ENCODE measurements around the gene PPP2R5B. TPM values are rescaled to one million over a fixed set of nuclear protein-coding genes. Genes with fewer than 3 reads are reported as not detected.

Gene PPP2R5B
- total RNA-seq, 1 experiment from 2014 or later: 38.0 TPM

DNA sequence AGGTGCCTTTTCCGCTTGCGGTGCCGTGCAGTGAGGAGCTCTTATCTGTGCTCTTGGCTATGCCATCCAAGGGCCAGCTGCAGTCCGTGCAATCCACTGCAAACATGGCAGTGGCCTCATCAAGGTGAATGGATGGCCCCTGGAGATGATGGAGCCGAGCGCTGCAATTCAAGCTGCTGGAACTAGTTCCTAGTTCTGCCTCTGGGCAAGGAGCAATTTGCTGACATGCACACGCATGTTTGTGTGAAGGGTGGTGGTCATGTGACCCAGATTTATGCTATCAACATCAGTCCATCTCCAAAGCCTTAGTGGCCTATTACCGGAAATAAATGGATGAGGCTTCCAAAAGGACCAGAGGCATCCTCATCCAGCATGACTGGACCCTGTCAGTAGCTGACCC lies 43.0 kb upstream of the PPP2R5B start:
- ChIA-PET POLR2A (interaction anchor here (0.5 to 7.3 kb wide), 5 partner anchors 16 to 102 kb away, joined by 3 to 103 read pairs (median 4); partner anchors contain the start of gene MEN1), CTCF (interaction anchor here (0.6 to 19.1 kb wide), 3 partner anchors 13 to 96 kb away, joined by 3 to 286 read pairs (median 10); partner anchors contain the start of gene CDC42BPG)
- no peak for DNase-seq (ENCODE audit: unreplicated experiment)
- intact Hi-C loops (cut with micrococcal nuclease): no loop called here
- Mint-ChIP-seq H3K4me1 (ENCODE audit: insufficient read depth, unreplicated experiment) (peaks cover 21% of the 10 kb centered on the region), H3K27me3 (ENCODE audit: insufficient read depth, unreplicated experiment) (no peaks in the 10 kb centered on the region), H3K4me3 (ENCODE audit: unreplicated experiment) (no peak overlapping the region), H3K27ac (ENCODE audit: low read depth, unreplicated experiment) (no peak overlapping the region), H3K9me3 (ENCODE audit: unreplicated experiment) (no peaks in the 10 kb centered on the region), H3K36me3 (ENCODE audit: insufficient read depth, unreplicated experiment) (no peaks in the 10 kb centered on the region)
- TF ChIP-seq, protein P1, sequence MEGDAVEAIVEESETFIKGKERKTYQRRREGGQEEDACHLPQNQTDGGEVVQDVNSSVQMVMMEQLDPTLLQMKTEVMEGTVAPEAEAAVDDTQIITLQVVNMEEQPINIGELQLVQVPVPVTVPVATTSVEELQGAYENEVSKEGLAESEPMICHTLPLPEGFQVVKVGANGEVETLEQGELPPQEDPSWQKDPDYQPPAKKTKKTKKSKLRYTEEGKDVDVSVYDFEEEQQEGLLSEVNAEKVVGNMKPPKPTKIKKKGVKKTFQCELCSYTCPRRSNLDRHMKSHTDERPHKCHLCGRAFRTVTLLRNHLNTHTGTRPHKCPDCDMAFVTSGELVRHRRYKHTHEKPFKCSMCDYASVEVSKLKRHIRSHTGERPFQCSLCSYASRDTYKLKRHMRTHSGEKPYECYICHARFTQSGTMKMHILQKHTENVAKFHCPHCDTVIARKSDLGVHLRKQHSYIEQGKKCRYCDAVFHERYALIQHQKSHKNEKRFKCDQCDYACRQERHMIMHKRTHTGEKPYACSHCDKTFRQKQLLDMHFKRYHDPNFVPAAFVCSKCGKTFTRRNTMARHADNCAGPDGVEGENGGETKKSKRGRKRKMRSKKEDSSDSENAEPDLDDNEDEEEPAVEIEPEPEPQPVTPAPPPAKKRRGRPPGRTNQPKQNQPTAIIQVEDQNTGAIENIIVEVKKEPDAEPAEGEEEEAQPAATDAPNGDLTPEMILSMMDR (IDR thresholded peaks at IDR 0.05; ENCODE audit: unreplicated experiment): no peak
- BruUV-seq (replicated peaks): no TSS peak

DNA sequence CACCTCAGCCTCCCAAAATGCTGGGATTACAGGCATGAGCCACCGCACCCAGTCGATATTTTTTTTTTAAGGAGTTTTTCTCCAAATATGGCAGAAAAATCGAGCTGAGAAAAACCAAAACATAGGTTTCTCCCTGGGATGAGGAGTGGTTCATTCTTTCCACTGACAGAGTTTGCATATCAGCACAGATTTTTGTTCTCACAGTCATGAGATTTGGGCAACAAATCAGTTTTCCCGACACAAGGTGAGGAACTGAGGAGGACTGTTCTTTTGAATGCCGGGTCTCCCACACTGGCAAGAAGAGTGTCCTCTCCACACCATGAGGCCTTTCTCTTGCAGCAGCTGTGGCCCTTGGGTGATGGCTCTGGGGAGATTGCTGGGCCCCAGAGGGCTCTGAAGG lies 42.2 kb upstream of the PPP2R5B start:
- ChIA-PET POLR2A (interaction anchor here (0.7 kb wide), 1 partner anchor 27 kb away, joined by 4 read pairs; no protein-coding TSS in a partner anchor), CTCF (interaction anchor here (2.6 to 19.1 kb wide), 2 partner anchors 12 to 32 kb away, joined by 10 to 286 read pairs; partner anchors contain the start of gene CDC42BPG)
- BruUV-seq (replicated peaks): no TSS peak
- intact Hi-C loops (cut with micrococcal nuclease): no loop called here
- Mint-ChIP-seq H3K27me3 (ENCODE audit: insufficient read depth, unreplicated experiment) (no peaks in the 10 kb centered on the region), H3K36me3 (ENCODE audit: insufficient read depth, unreplicated experiment) (no peaks in the 10 kb centered on the region), H3K4me1 (ENCODE audit: insufficient read depth, unreplicated experiment) (peaks cover 13% of the 10 kb centered on the region), H3K27ac (ENCODE audit: low read depth, unreplicated experiment) (no peak overlapping the region), H3K9me3 (ENCODE audit: unreplicated experiment) (no peaks in the 10 kb centered on the region), H3K4me3 (ENCODE audit: unreplicated experiment) (no peak overlapping the region)
- TF ChIP-seq, protein P1 (IDR thresholded peaks at IDR 0.05; ENCODE audit: unreplicated experiment): no peak
- no peak for DNase-seq (ENCODE audit: unreplicated experiment)

DNA sequence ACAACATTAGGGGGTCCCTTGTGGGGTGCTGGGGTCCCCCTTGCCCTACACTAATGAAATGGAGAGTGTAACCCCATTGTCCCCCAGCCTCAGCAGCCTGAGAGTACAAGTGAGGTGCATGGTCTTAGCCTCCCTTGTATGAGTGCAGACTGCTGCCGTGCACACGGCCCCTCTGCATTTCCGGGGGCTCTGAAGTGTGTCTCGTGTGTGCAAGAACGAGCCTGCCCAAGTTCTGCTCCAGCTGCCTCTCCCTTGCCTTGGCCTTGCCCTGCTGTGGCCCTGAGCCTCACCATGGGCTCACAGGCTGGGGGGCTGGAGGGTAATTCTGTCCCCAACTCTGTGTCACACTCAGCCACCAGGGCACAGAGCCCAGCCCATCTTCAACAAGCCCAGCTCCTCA lies 40.9 kb upstream of the PPP2R5B start:
- TF ChIP-seq, protein P1 (IDR thresholded peaks at IDR 0.05; ENCODE audit: unreplicated experiment): no peak
- Mint-ChIP-seq H3K36me3 (ENCODE audit: insufficient read depth, unreplicated experiment) (no peaks in the 10 kb centered on the region), H3K27ac (ENCODE audit: low read depth, unreplicated experiment) (no peak overlapping the region), H3K4me3 (ENCODE audit: unreplicated experiment) (no peak overlapping the region), H3K27me3 (ENCODE audit: insufficient read depth, unreplicated experiment) (no peaks in the 10 kb centered on the region), H3K9me3 (ENCODE audit: unreplicated experiment) (no peaks in the 10 kb centered on the region), H3K4me1 (ENCODE audit: insufficient read depth, unreplicated experiment) (peaks cover 10% of the 10 kb centered on the region)
- intact Hi-C loops (cut with micrococcal nuclease): no loop called here
- CTCF ChIA-PET: interaction anchor here (1.1 to 19.1 kb wide), 2 partner anchors 11 to 34 kb away, joined by 5 to 286 read pairs; partner anchors contain the start of gene CDC42BPG
- BruUV-seq (replicated peaks): no TSS peak
- POLR2A ChIA-PET: no interaction called here
- no peak for DNase-seq (ENCODE audit: unreplicated experiment)

DNA sequence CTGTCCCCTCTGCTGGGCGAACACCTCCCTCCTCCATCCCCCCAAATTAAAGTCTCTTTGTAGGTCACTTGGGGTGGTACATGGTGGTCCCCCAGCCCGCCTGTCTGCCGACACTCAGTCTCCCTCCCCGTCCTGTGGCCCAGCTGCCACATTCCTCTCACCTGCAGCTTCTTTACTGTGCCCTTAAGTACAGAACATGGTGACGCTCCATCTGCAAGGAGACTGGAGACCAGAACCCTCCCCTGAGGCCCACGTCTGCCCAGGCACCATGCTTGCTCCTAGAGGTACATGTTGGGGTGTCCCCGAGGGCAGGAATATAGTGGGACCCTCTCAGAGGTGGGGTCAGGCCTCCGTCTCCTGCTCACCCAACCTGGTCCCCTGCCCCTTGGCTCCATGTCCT lies 40.5 kb upstream of the PPP2R5B start:
- H3K9me3 Mint-ChIP-seq (ENCODE audit: unreplicated experiment): no peaks in the 10 kb centered on the region
- H3K36me3 Mint-ChIP-seq (ENCODE audit: insufficient read depth, unreplicated experiment): no peaks in the 10 kb centered on the region
- H3K4me3 Mint-ChIP-seq (ENCODE audit: unreplicated experiment): no peak overlapping the region
- no peak for DNase-seq (ENCODE audit: unreplicated experiment)
- no TSS peak for BruUV-seq (replicated peaks)
- intact Hi-C loops (cut with micrococcal nuclease): no loop called here
- ChIA-PET CTCF (interaction anchor here (0.9 to 19.1 kb wide), 3 partner anchors 8 to 34 kb away, joined by 5 to 286 read pairs (median 10); partner anchors contain the start of gene CDC42BPG), POLR2A (no interaction called here)
- TF ChIP-seq, protein P1 (IDR thresholded peaks at IDR 0.05; ENCODE audit: unreplicated experiment): no peak
- no peaks in the 10 kb centered on the region for H3K27me3 Mint-ChIP-seq (ENCODE audit: insufficient read depth, unreplicated experiment)
- H3K4me1 Mint-ChIP-seq (ENCODE audit: insufficient read depth, unreplicated experiment): peaks cover 10% of the 10 kb centered on the region
- H3K27ac Mint-ChIP-seq (ENCODE audit: low read depth, unreplicated experiment): no peak overlapping the region

Data from MCF 10A (cell line).